A673 (cell line): Measurements from ENCODE around the gene CDH6.

Experiments
- EZH2 ChIP-seq: fragments of 200-600 bp; sonication (generic); IDR thresholded peaks from 2 replicates; pipeline ENCODE4 v1.6.1; 2017; ENCODE audit warnings: borderline replicate concordance, low read depth, mild to moderate bottlenecking, mixed read lengths, antibody characterized with exemption, low read length; ENCODE audit not compliant: poor library complexity, severe bottlenecking
- TF ChIP-seq, protein P1 (sequence below): fragments of 300-800, 200-600 bp; sonication (generic); conservative IDR thresholded peaks from 2 replicates; pipeline ENCODE4 v1.5.1; 2017; ENCODE audit warnings: low read depth, mild to moderate bottlenecking, antibody characterized with exemption, low read length, moderate library complexity, mixed read lengths

DNA sequence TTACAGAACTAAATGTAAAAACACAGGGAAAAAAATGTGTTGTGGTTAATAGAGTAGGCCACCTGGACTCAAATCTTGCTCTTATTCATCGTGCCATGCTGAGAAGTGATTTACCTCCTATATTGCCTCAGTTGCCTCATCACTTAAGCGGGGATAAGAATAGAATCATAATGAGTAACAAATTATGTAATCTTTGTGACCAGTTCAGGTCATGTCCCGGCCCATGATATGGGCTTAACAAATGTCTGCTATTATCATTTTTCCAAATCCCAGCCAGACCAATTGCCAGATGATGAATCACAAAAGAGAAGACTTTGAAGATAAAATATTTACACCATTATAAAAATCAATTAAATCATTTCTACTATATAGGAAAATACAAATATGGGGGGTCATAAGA is 89.8 kb downstream of the CDH6 start:
- TF ChIP-seq, protein P1, sequence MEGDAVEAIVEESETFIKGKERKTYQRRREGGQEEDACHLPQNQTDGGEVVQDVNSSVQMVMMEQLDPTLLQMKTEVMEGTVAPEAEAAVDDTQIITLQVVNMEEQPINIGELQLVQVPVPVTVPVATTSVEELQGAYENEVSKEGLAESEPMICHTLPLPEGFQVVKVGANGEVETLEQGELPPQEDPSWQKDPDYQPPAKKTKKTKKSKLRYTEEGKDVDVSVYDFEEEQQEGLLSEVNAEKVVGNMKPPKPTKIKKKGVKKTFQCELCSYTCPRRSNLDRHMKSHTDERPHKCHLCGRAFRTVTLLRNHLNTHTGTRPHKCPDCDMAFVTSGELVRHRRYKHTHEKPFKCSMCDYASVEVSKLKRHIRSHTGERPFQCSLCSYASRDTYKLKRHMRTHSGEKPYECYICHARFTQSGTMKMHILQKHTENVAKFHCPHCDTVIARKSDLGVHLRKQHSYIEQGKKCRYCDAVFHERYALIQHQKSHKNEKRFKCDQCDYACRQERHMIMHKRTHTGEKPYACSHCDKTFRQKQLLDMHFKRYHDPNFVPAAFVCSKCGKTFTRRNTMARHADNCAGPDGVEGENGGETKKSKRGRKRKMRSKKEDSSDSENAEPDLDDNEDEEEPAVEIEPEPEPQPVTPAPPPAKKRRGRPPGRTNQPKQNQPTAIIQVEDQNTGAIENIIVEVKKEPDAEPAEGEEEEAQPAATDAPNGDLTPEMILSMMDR = no peak
- TF ChIP-seq EZH2 = no peak
